Aorta (tissue), 5 donors: Measurements from ENCODE around the gene SYNE4. TPM values are rescaled to one million over a fixed set of nuclear protein-coding genes. Genes with fewer than 3 reads are reported as not detected.
A peak's percentile ranks its signal among the peaks of the same experiment; 100 is the strongest.

Source experiments
- ATAC-seq: fragments of 200-7000 bp; cut with Tn5 transposase; one replicate; pipeline ENCODE4 v1.9.1; 2022; ENCODE audit warnings: moderate library complexity; ENCODE audit not compliant: low FRiP score
- DNase-seq, 2 donors: peaks; one replicate each; pipeline ENCODE4 v3.0.0-alpha.2; 2020
- H3K27ac ChIP-seq, 2 donors: one replicate each; pipeline ENCODE4 v1.5.1; 2013; ENCODE audit warnings: low read length in 2 of 2, mild to moderate bottlenecking in 2 of 2, moderate library complexity in 2 of 2, control low read depth in 1 of 2, inconsistent platforms in 1 of 2, low read depth in 1 of 2
- H3K27me3 ChIP-seq, 2 donors: one replicate each; pipeline ENCODE4 v1.6.1; 2013; ENCODE audit warnings: control low read depth in 1 of 2, low read length in 1 of 2, mild to moderate bottlenecking in 1 of 2, moderate library complexity in 1 of 2; ENCODE audit not compliant: insufficient read depth in 2 of 2, control insufficient read depth in 1 of 2
- H3K36me3 ChIP-seq, 2 donors: one replicate each; pipeline ENCODE4 v1.6.1; 2013; ENCODE audit warnings: control low read depth in 1 of 2, low read length in 1 of 2, mild to moderate bottlenecking in 1 of 2; ENCODE audit not compliant: insufficient read depth in 2 of 2, control insufficient read depth in 1 of 2
- H3K4me1 ChIP-seq, 2 donors: one replicate each; pipeline ENCODE4 v1.6.1; 2013; ENCODE audit warnings: low read length in 2 of 2, control low read depth in 1 of 2, mild to moderate bottlenecking in 1 of 2, moderate library complexity in 1 of 2; ENCODE audit not compliant: insufficient read depth in 2 of 2, control insufficient read depth in 1 of 2
- H3K4me3 ChIP-seq, 2 donors: one replicate each; pipeline ENCODE4 v1.5.1; 2013; ENCODE audit warnings: low read length in 2 of 2, control low read depth in 1 of 2, mild to moderate bottlenecking in 1 of 2
- H3K9me3 ChIP-seq: one replicate; pipeline ENCODE4 v1.6.1; 2013; ENCODE audit warnings: mild to moderate bottlenecking, low read length; ENCODE audit not compliant: control insufficient read depth
- WGBS, 2 donors: extraction: QIAGEN DNeasy Blood & Tissue Kit; methylation state at CpG; one replicate each; pipeline ENCODE4 v1.1.7; 2013; 5-methylcytosine and 5-hydroxymethylcytosine counted together
- intact Hi-C, 2 donors: fragments of 100-400 bp; cut with DNase I; formaldehyde crosslinking; loops; one replicate each; pipeline versions ENCODE4 v1.14.2 to v1.15.0; 2022
- long read RNA-seq, 2 donors: library from polyadenylated mRNA; unstranded; transcript quantifications; one replicate each; pipeline ENCODE4 v2.0.0, GENCODE V29; 2020 to 2021
- polyA plus RNA-seq, 2 donors: library from polyadenylated mRNA; stranded (reverse); fragments of 200-250 nt; gene quantifications; one replicate each; pipeline ENCODE4 v1.2.3, GENCODE V29; 2013
- total RNA-seq, 2 donors: library from RNA; stranded (reverse); fragmentation: NEBNext Ultra II Directional; extraction: Animal tissue kit (Norgen Biotek cat#: 25700); gene quantifications; one replicate each; pipeline ENCODE4 v1.2.1, GENCODE V29; 2021
- donor health status: healthy with polysubstance abuse.
- donor health status: Bipolar disorder and iron deficiency.
- donor health status: DM: no; HTN: no; CAD: no.
- donor health status: DM: no; HTN: no; CAD: no.
- donor health status: DM: yes; HTN: yes; CAD: no.

SYNE4 gene
- total RNA-seq = 1 to 10 TPM; 1.0 to 1.4 TPM
- polyA plus RNA-seq = 1 to 10 TPM in 1 of 2 donors, not detected in 1; 2.3 TPM
- long read RNA-seq, donor 1 = 0 reads
- long read RNA-seq, donor 2 = 0 reads

DNA sequence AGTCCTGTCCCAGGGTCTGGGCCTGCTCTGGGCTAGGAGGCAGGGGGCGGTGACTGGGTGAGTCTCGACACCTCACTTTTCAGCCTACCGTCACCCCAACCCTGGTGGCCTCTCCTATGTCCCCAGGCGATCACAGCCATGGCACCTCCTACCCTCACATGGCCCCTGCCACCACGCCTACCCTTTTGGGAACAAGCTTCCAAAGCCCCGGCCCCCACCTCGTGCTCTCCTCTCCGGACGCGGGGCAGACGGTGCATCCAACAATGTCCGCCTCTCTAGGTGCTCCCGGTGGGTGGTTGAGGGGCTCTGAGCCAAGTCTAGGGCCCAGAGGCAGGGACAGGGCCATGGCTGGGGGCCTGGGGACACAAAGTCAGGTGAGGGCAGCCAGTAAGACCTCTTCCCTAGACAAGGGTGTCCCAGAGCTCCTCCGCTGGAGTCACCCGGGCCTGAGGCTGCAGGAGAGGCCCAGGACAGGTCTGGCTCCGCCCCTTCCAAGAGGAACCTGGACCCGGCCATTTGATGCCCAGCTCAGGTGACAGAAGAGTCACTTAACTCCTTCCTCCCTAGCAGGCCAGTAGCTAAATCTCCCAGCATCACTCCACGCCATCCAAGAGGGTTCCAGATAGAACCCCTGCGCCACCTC, at the start of gene SYNE4:
Gene SYNE4 (minus strand): TSS at position 478 of the 643 bp plus-strand sequence. CDS start 132 bp downstream, at position 346.
- Histone ChIP-seq H3K4me3 (no peak within 1 kb of the TSS), H3K27me3 (no peaks in the 10 kb centered on the region), H3K36me3 (no peaks in the 10 kb centered on the region), H3K9me3 (no peaks in the 10 kb centered on the region), H3K4me1 (no peaks in the 10 kb centered on the region), H3K27ac (peak within 1 kb of the TSS in 1 of 2 donors; percentile 7)
- 49 to 53% methylated on average over 19 of the region's 19 CpGs for WGBS, 2 donors
- intact Hi-C loops = no loop called here
- ATAC-seq (no peak), DNase-seq (no peak)

GRCh38 chr19:36054733-36055686, 46.4 kb upstream of the SYNE4 start, which contains the start of gene WDR62:
WDR62 (plus strand) TSS chr19:36054897; CDS start chr19:36054972, 75 bp downstream.
- peak; percentile 94 for ATAC-seq

DNA sequence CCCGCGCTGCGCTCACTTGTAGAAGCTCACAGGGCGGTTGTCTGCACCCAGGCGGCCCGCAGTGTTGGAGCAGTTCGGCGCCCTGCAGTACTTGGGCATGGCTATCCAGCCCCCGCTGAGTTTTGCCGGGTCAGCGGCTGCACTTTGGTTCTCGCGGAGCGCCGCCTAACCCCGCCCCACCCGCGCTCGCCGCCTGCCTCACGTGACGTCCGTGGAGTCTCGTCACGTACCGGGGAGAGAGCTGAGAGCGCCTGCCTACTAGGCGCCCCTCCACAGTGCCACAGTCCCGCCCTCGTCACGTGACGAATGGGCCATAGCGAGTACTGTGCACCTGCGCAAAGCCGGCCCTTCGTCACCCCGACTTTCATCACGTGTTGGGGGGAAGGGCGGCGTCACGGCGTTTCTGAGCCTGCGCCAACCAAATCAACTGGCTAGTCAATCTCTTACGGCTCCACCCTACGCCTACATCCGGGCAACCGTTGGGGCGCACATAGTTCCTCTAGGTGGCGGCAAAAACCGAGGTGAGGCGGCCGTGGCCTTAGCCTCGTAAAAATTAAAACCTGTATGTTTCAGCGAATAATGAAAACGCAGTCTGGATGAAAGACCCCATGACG, 45.6 kb upstream of the SYNE4 start, which contains the start of gene THAP8:
Gene THAP8 (minus strand): TSS at position 167 of the 614 bp plus-strand sequence. CDS start 68 bp downstream, at position 99.
- H3K9me3 ChIP-seq = no peaks in the 10 kb centered on the region
- no peaks in the 10 kb centered on the region for H3K36me3 ChIP-seq
- DNase-seq (peak; percentile 100), ATAC-seq (peak; percentile 99)
- WGBS, 2 donors = 0% methylated on average over 55 to 56 of the region's 56 CpGs
- no peaks in the 10 kb centered on the region for H3K4me1 ChIP-seq
- H3K27me3 ChIP-seq = no peaks in the 10 kb centered on the region
- H3K27ac ChIP-seq = peak within 1 kb of the TSS in 1 of 2 donors; percentile 77
- intact Hi-C loops = loop anchor here (2.0 to 5.0 kb wide), 4 partner anchors 42 to 62 kb away; partner anchors contain the start of genes ALKBH6 (in 1 of the 2), POLR2I (in 1 of the 2), SDHAF1 (in 1 of the 2) and TBCB (in 1 of the 2)
- H3K4me3 ChIP-seq = peak within 1 kb of the TSS; percentile 21 to 54

More at GRCh38 chr19:36054733-36055686, 46.4 kb upstream of the SYNE4 start, which contains the start of gene WDR62:
- Histone ChIP-seq H3K36me3 (no peaks in the 10 kb centered on the region), H3K4me3 (peak within 1 kb of the TSS; percentile 21 to 54), H3K9me3 (no peaks in the 10 kb centered on the region), H3K27me3 (no peaks in the 10 kb centered on the region), H3K27ac (peak within 1 kb of the TSS in 1 of 2 donors; percentile 77), H3K4me1 (no peaks in the 10 kb centered on the region)
- intact Hi-C loops = loop anchor here (2.0 to 5.0 kb wide), 4 partner anchors 43 to 63 kb away; partner anchors contain the start of genes ALKBH6 (in 1 of the 2), POLR2I (in 1 of the 2), SDHAF1 (in 1 of the 2) and TBCB (in 1 of the 2)
- whole genome bisulfite sequencing, 2 donors = 1% methylated on average over 55 to 76 of the region's 76 CpGs
- DNase-seq = peak; percentile 97 to 98

GRCh38 chr19:36051637-36052036, 43.0 kb upstream of the SYNE4 start:
- ATAC-seq (no peak), DNase-seq (no peak)
- 96 to 98% methylated on average over 4 of the region's 4 CpGs for WGBS, 2 donors
- H3K4me3 ChIP-seq = no peak overlapping the region
- no peak overlapping the region for H3K27ac ChIP-seq
- no peaks in the 10 kb centered on the region for H3K4me1 ChIP-seq
- no peaks in the 10 kb centered on the region for H3K27me3 ChIP-seq
- no peaks in the 10 kb centered on the region for H3K36me3 ChIP-seq
- no peaks in the 10 kb centered on the region for H3K9me3 ChIP-seq
- intact Hi-C loops = loop anchor here (5.0 kb wide), 3 partner anchors 39 to 59 kb away; partner anchors contain the start of genes ALKBH6 (in 1 of the 2) and SDHAF1 (in 1 of the 2)

DNA sequence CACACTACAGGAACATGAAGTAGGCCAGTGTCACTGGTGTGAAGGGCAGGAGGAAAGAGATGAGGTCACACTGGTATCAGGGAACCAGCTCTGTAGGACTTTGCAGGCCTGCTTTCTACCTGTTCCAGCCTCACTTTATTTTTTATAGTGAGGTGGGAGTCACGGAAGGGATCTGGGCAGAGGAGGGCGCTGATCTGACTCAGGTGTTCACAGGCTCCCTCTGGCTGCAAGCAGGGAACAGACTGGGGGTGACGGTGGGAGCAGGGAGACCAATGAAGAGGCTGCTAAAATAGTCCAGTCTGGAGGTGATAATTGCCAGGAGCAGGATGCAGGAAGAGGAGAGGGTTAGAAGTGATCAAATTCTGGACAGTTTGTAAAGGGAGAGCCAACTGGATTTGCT, 42.6 kb upstream of the SYNE4 start:
- DNase-seq (no peak), ATAC-seq (no peak)
- H3K4me1 ChIP-seq = no peaks in the 10 kb centered on the region
- no peak overlapping the region for H3K27ac ChIP-seq
- 51 to 60% methylated on average over 3 of the region's 3 CpGs for WGBS, 2 donors
- H3K27me3 ChIP-seq = no peaks in the 10 kb centered on the region
- H3K9me3 ChIP-seq = no peaks in the 10 kb centered on the region
- H3K36me3 ChIP-seq = no peaks in the 10 kb centered on the region
- no peak overlapping the region for H3K4me3 ChIP-seq
- intact Hi-C loops = loop anchor here (5.0 kb wide), 3 partner anchors 39 to 59 kb away; partner anchors contain the start of genes ALKBH6 (in 1 of the 2) and SDHAF1 (in 1 of the 2)

DNA sequence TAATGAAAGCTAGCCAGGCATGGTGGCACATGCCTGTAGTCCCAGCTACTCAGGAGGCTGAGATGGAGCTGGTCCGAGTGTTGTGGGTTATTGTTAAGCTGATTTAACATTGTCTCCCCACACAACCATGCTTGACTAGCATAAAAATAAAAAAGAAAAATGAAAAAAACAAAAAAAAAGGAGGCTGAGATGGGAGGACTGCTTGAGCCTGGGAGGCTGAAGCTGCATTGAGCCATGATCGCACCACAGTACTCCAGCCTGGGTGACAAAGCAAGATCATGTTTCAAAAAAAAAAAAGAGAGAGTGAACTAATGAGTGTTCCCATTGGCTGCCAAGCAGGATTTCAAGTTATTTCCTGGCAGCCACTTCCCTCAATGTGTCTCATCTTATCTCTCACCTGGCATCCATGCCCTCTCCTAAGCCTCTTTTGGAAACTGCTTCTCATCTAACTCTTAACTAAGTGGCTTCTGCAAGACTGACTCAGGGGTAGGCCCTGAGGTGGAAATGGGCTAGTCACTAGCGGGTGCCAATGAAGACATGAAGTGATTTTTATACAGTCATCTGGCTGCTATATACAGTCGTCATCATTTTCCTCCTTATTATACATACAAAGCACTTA, 40.6 kb upstream of the SYNE4 start:
- WGBS, 2 donors = 94 to 95% methylated on average over 4 of the region's 4 CpGs
- no peak for ATAC-seq
- H3K27ac ChIP-seq = no peak overlapping the region

DNA sequence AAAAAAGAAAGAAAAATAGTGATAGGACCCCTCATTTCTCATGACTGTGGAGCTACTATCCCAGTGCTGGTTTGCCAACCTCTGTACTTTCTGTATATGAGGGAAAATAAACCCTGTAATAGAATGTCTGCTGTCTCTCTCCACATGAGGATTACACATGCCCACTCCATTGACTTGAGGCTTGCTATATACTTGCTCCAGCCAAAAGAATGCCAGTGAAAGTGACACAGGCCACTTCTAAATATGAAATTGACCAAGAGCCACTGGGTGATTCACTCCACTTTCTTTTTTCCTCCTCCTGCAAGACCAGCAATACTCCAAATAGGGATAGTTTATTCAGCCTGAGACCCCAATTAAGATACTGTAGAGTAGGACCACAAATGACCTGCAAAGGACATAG, 39.2 kb upstream of the SYNE4 start:
- intact Hi-C loops = no loop called here
- Histone ChIP-seq H3K4me3 (no peak overlapping the region), H3K9me3 (no peaks in the 10 kb centered on the region), H3K36me3 (no peaks in the 10 kb centered on the region), H3K27ac (no peak overlapping the region), H3K4me1 (no peaks in the 10 kb centered on the region), H3K27me3 (no peaks in the 10 kb centered on the region)
- ATAC-seq (no peak), DNase-seq (no peak)

More for the DNA sequence above, 40.6 kb upstream of the SYNE4 start:
- no peaks in the 10 kb centered on the region for H3K36me3 ChIP-seq
- H3K9me3 ChIP-seq = no peaks in the 10 kb centered on the region
- intact Hi-C loops = no loop called here
- H3K4me3 ChIP-seq = no peak overlapping the region
- H3K4me1 ChIP-seq = no peaks in the 10 kb centered on the region
- DNase-seq = no peak
- H3K27me3 ChIP-seq = no peaks in the 10 kb centered on the region
